PFSK-1 (cell line): Measurements from ENCODE around the gene SV2C.

Experiments
- FOXP2 ChIP-seq: optimal IDR thresholded peaks from 2 replicates; pipeline ENCODE3; 2011; ENCODE audit warnings: borderline replicate concordance, control low read depth, inconsistent platforms; ENCODE audit not compliant: insufficient read depth; ENCODE audit errors: extremely low read length, extremely low read depth
- POLR2AphosphoS5 ChIP-seq: IDR thresholded peaks from 2 replicates; pipeline ENCODE4 v1.6.1; 2012; ENCODE audit warnings: low read depth, mild to moderate bottlenecking, control low read depth, low read length, moderate library complexity
- REST ChIP-seq, 2 experiments: IDR thresholded peaks; 2 replicates each; pipeline versions ENCODE4 v1.6.1 to v1.8.0; 2011 to 2012; ENCODE audit warnings: low read depth in 2 of 2, low read length in 2 of 2, control low read depth in 1 of 2, inconsistent platforms in 1 of 2, mild to moderate bottlenecking in 1 of 2, moderate library complexity in 1 of 2; ENCODE audit not compliant: insufficient read depth in 1 of 2
- SIN3A ChIP-seq: IDR thresholded peaks from 2 replicates; pipeline ENCODE4 v1.6.1; 2012; ENCODE audit warnings: mild to moderate bottlenecking, low read length, moderate library complexity, borderline replicate concordance; ENCODE audit not compliant: insufficient read depth
- TAF1 ChIP-seq: IDR thresholded peaks from 2 replicates; pipeline ENCODE4 v1.6.1; 2012; ENCODE audit warnings: low read length, control low read depth, borderline replicate concordance; ENCODE audit not compliant: insufficient read depth

Gene SV2C

GRCh38 chr5:76366596-76366995, 283.4 kb downstream of the SV2C start:
- TF ChIP-seq TAF1 (no peak), REST (IDR thresholded peaks at IDR 0.05; ENCODE audit: insufficient read depth in 1 of 2, low read depth in 2 of 2, low read length in 2 of 2) (no peak), POLR2AphosphoS5 (no peak), SIN3A (no peak), FOXP2 (no peak)

- TF ChIP-seq FOXP2, result no peak
- no peak for TF ChIP-seq SIN3A
- TF ChIP-seq REST (IDR thresholded peaks at IDR 0.05; ENCODE audit: insufficient read depth in 1 of 2, low read depth in 2 of 2, low read length in 2 of 2), result no peak
- no peak for TF ChIP-seq TAF1
These were observed 284.6 kb downstream of the SV2C start for GRCh38 chr5:76367623-76368371.

DNA sequence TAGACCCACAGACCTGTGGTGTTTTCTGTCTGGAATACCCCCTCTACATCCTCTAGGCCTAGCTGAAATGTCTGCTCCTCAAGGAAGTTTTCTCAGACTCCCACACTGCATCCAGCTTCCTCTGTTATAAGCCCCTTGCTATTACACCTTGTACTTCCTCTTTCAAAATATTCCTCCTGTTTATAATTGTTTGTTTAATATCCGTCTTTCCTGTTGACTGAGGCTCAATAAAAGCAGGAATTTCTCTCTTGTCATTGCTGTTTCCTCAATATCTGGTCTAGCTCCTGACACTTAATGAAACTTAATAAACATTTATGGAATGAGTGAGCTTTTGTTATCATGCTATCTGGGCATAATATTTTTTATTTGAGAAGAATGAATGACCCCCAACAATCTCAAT, 285.8 kb downstream of the SV2C start:
- TF ChIP-seq REST (IDR thresholded peaks at IDR 0.05; ENCODE audit: insufficient read depth in 1 of 2, low read depth in 2 of 2, low read length in 2 of 2), result no peak
- TF ChIP-seq FOXP2, result no peak
- TF ChIP-seq TAF1, result no peak

GRCh38 chr5:76371960-76372322, 288.8 kb downstream of the SV2C start:
- TF ChIP-seq TAF1 (no peak), SIN3A (no peak), REST (IDR thresholded peaks at IDR 0.05; ENCODE audit: insufficient read depth in 1 of 2, low read depth in 2 of 2, low read length in 2 of 2) (no peak), POLR2AphosphoS5 (no peak)

DNA sequence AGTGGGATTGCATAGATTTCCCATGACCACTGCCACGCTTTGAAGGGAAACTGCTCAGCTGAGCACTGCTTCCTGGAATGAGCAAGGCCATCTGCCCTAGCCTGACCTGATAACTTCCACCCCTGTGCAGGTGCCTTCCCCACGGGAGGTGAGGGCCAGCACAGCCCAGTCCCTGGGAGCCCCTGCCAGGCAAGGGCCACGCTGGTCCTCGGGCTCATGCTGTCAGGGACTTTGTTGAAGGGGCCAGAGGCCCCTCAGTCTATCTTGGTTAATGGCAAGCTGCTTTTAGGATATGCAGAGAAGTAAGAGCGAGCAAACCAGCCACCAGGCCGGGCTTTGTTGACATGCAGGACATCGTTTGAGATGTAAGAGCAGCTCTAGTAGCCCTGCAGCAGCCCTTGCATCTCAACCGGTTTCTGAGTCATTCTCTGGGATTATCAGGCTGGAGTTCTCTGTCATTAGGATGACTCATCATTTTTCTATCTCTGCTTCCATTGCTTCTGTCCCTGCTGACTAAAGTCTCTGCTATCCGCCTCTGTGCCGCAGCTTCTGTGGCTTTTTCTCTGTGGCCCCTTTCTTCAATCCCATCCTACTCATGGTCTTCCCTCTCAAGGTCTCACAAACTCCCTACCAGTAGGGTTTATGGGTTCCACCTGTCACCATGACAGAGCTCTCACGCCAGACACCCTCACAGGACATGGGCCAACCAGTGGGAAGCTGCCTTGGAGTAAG, 289.3 kb downstream of the SV2C start:
- no peak for TF ChIP-seq REST (IDR thresholded peaks at IDR 0.05; ENCODE audit: insufficient read depth in 1 of 2, low read depth in 2 of 2, low read length in 2 of 2)
- TF ChIP-seq TAF1, result no peak
- TF ChIP-seq POLR2AphosphoS5, result no peak
- TF ChIP-seq FOXP2, result no peak
- no peak for TF ChIP-seq SIN3A
